ENCODE results near the gene SIX2. TPM values are rescaled to one million over a fixed set of nuclear protein-coding genes. Genes with fewer than 3 reads are reported as not detected.
"Not testable (repeated sequence)": the region's sequence is repeated elsewhere in the genome, so short reads cannot be mapped to it uniquely, and the experiment has no call there.

SIX2 gene
- total RNA-seq: 14.4 TPM

- DNase-seq: peak; percentile 98
These were observed at the start of gene SIX2 for GRCh38 chr2:45009303-45009927. SIX2 (minus strand) TSS chr2:45009452; CDS start chr2:45009110, 342 bp downstream.

GRCh38 chr2:45055162-45055605 is 45.9 kb upstream of the SIX2 start:
- DNase-seq: no peak

GRCh38 chr2:45053966-45054365 is 44.7 kb upstream of the SIX2 start:
- DNase-seq: no peak

GRCh38 chr2:45052388-45052928 is 43.2 kb upstream of the SIX2 start:
- no peak for DNase-seq

- DNase-seq: no peak
These were observed 40.5 kb upstream of the SIX2 start for GRCh38 chr2:45049569-45050336.

- DNase-seq: no peak
These were observed 38.0 kb upstream of the SIX2 start for GRCh38 chr2:45047301-45047700.

- DNase-seq: no peak
These were observed 37.5 kb upstream of the SIX2 start for GRCh38 chr2:45046786-45047185.

GRCh38 chr2:45045706-45046105 is 36.5 kb upstream of the SIX2 start:
- no peak for DNase-seq

GRCh38 chr2:45044916-45045315 is 35.7 kb upstream of the SIX2 start:
- no peak for DNase-seq

- DNase-seq: no peak
These were observed 33.9 kb upstream of the SIX2 start for GRCh38 chr2:45043174-45043573.

- DNase-seq: no peak
These were observed 33.1 kb upstream of the SIX2 start for GRCh38 chr2:45042401-45042800.

- DNase-seq: no peak
These were observed 31.5 kb upstream of the SIX2 start for GRCh38 chr2:45040786-45041185.

- not testable (repeated sequence) for DNase-seq
These were observed 30.6 kb upstream of the SIX2 start for GRCh38 chr2:45039804-45040203.

- not testable (repeated sequence) for DNase-seq
These were observed 29.6 kb upstream of the SIX2 start for GRCh38 chr2:45038861-45039260.

- no peak for DNase-seq
These were observed 24.1 kb upstream of the SIX2 start for GRCh38 chr2:45033302-45033701.

GRCh38 chr2:45031028-45031427 is 21.8 kb upstream of the SIX2 start:
- no peak for DNase-seq

- DNase-seq: no peak
These were observed 21.3 kb upstream of the SIX2 start for GRCh38 chr2:45030553-45030952.

GRCh38 chr2:45029215-45029614 is 20.0 kb upstream of the SIX2 start:
- peak; percentile 60 for DNase-seq

- no peak for DNase-seq
These were observed 19.0 kb upstream of the SIX2 start for GRCh38 chr2:45028276-45028675.

- DNase-seq: no peak
These were observed 17.7 kb upstream of the SIX2 start for GRCh38 chr2:45026924-45027450.

GRCh38 chr2:45024600-45025291 is 15.5 kb upstream of the SIX2 start:
- DNase-seq: peak; percentile 59

GRCh38 chr2:45024097-45024496 is 14.8 kb upstream of the SIX2 start:
- no peak for DNase-seq

- no peak for DNase-seq
These were observed 11.2 kb upstream of the SIX2 start for GRCh38 chr2:45020439-45020838.

Data from tongue (tissue), 2 donors.